ENCODE measurements around the gene TNIK.

GRCh38 chr3:171384101-171384891 is 75.9 kb downstream of the TNIK start:
- TF ChIP-seq CTCF (IDR thresholded peaks at IDR 0.05): no peak
- no peak for TF ChIP-seq POLR2A (IDR thresholded peaks at IDR 0.05)
